ENCODE results near the gene RAD21L1.

The RAD21L1 gene

DNA sequence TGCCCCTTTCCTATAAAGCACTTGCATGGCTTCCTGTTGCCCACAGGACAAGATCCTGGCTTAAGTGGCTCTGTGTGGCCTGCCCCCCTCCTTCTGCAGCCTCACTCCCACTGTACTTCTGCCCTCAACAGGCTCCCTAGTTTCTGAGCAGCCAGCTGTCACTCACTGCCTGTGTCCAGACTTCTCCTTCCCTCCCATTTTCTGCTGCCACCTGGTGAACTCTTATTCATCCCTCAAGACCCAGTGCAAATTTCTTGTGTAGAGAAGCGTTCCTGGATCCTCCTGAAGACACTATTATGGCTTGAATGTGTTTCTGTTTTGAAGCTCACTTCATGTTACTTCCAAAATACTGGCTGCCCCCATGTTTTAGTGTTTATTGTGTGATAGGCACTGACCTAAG is 66.8 kb downstream of the RAD21L1 start:
- DNase-seq (ENCODE audit: insufficient read length), result no peak
- TF ChIP-seq POLR2A (IDR thresholded peaks at IDR 0.05; ENCODE audit: low read depth, low read length), result no peak
- no peak for TF ChIP-seq POLR2AphosphoS5 (IDR thresholded peaks at IDR 0.05; ENCODE audit: low read depth, low read length)
- no peak for TF ChIP-seq TAF1 (IDR thresholded peaks at IDR 0.05; ENCODE audit: borderline replicate concordance, low read depth, low read length)
- FAIRE-seq, result no peak

DNA sequence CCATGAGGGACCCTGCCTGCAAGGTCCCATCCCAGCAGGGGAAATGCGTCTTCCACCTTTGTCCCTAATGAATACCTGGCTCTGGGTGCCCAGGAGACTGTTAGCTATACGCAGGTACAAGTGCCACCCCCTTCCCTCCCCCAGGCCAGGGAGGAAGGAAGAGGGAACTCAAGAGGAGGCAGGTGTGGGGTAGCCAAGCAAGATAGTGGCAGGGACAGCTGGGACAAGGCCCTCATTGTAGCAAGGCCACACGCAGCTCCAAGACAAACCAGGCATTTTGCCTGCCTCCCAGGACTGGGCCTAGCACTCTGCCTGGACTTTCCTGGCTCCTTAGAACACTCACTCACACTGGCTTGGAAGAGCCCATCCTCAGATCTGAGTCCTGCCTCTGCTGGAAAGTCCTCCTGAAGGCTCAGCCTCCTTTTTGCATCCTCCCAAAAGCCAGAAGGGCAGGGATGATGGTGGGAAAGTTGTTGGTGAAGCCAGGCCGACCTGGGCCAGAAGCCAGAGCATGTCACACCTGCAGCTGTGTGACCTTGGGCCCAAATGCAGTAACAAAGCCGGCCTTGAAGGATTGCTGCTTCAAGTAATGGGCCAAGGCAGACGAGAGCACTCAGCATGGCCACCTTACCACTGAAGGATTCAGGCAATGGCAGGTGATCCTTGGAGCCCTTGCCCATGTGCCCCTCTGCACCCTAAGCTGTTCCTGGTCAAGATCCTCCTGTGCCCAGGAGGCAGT is 68.0 kb downstream of the RAD21L1 start:
- FAIRE-seq (no peak), DNase-seq (ENCODE audit: insufficient read length) (no peak)
- TF ChIP-seq POLR2AphosphoS5 (IDR thresholded peaks at IDR 0.05; ENCODE audit: low read depth, low read length) (no peak), POLR2A (IDR thresholded peaks at IDR 0.05; ENCODE audit: low read depth, low read length) (no peak), TAF1 (IDR thresholded peaks at IDR 0.05; ENCODE audit: borderline replicate concordance, low read depth, low read length) (no peak)

DNA sequence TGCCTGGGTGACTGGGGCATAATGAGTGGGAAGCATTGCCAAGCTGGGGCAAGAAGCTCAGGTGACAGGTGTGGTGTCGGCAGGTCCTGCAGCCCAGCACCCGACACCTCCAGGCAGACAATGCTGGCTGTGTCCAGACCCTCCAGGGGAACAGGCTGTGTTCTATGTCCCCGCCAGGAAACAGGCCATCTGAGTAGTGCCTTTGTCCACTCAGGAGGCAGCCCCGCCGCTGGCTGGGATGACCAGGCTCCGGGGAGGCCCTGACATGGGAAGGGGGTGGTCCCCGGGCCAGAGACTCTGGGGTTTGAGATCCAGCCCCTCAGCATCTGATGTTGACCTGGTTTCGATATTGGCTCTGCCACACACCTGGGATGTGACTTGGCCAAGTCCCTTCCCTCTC is 68.7 kb downstream of the RAD21L1 start:
- FAIRE-seq (no peak), DNase-seq (ENCODE audit: insufficient read length) (no peak)
- TF ChIP-seq POLR2AphosphoS5 (IDR thresholded peaks at IDR 0.05; ENCODE audit: low read depth, low read length) (no peak), POLR2A (IDR thresholded peaks at IDR 0.05; ENCODE audit: low read depth, low read length) (no peak), TAF1 (IDR thresholded peaks at IDR 0.05; ENCODE audit: borderline replicate concordance, low read depth, low read length) (no peak)

DNA sequence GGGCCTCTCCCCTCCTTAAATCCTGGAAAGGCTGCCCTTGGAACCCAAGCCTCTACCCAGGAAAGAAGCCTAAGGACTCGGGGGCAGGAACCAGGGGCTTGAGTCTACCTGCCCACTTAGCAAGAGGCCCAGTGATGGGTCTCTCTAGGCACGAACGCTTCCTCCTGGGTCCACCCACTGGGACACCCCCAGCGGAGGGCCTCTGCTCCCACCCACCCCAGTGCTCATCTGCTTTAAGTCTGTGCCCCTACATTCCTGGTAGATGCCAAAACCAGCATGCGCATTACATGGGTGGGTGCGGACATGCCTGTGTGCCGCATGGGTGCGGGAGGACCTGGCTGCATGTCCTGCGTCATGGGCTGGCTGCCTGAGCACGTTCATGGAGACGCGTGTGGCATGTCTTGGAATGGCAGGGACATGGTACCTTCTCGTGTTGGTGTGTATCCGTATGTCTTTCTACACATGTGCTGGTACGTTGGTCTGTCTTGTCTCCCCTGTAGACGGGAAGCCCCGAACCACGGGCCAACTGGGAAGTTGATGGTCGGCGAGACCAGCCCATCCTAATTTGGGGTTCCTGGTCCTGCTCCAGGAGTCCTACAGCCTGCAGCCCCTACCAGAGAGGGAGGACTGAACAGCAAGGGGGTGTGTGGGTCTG is 69.6 kb downstream of the RAD21L1 start:
- TF ChIP-seq POLR2A (IDR thresholded peaks at IDR 0.05; ENCODE audit: low read depth, low read length), result no peak
- no peak for TF ChIP-seq TAF1 (IDR thresholded peaks at IDR 0.05; ENCODE audit: borderline replicate concordance, low read depth, low read length)
- TF ChIP-seq POLR2AphosphoS5 (IDR thresholded peaks at IDR 0.05; ENCODE audit: low read depth, low read length), result no peak
- FAIRE-seq, result no peak
- DNase-seq (ENCODE audit: insufficient read length), result no peak

DNA sequence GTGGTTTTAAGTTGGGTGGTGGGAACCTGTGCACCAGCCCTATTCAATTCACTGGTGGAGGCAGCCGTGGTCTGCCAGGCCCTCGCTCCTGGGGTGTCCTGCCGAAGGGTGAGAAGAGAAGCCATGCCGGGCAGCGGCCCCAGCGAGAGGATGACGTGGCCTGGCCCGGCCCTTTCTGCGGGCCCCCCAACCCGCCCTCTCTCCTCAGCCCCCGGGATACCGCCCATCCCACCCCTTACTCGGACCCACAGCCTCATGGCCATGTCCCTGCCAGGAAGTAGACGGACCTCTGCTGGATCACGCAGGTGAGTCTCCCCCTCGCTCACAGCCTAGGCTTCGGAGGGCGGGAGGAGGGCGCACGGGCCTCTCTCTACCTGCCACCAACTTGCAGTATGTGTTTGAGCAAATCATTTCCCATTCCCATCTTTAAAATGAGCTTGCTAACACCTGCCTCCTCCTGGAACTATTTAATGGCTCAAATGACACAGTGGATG is 70.3 kb downstream of the RAD21L1 start:
- FAIRE-seq, result no peak
- TF ChIP-seq POLR2A (IDR thresholded peaks at IDR 0.05; ENCODE audit: low read depth, low read length), result no peak
- no peak for TF ChIP-seq TAF1 (IDR thresholded peaks at IDR 0.05; ENCODE audit: borderline replicate concordance, low read depth, low read length)
- no peak for TF ChIP-seq POLR2AphosphoS5 (IDR thresholded peaks at IDR 0.05; ENCODE audit: low read depth, low read length)
- DNase-seq (ENCODE audit: insufficient read length), result no peak

DNA sequence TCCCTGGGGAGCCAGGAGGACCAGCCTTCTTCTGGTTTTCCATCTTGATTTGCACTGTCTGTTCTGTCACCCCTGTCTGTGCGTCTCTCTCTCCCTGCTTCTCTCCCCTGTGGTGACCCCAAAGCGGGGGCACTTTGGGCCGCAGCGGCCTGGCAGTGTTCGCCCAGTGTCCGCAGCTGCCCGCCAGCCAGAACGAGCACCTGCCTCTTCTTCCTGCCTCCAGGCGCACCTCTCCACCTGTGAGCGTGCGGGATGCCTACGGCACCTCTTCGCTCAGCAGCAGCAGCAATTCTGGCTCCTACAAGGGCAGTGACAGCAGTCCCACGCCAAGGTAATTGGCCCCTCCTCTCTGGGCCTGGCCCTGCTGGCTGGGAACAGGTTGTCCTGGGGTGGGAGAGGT is 71.1 kb downstream of the RAD21L1 start:
- no peak for TF ChIP-seq TAF1 (IDR thresholded peaks at IDR 0.05; ENCODE audit: borderline replicate concordance, low read depth, low read length)
- TF ChIP-seq POLR2A (IDR thresholded peaks at IDR 0.05; ENCODE audit: low read depth, low read length), result no peak
- no peak for TF ChIP-seq POLR2AphosphoS5 (IDR thresholded peaks at IDR 0.05; ENCODE audit: low read depth, low read length)
- DNase-seq (ENCODE audit: insufficient read length) (no peak), FAIRE-seq (no peak)

DNA sequence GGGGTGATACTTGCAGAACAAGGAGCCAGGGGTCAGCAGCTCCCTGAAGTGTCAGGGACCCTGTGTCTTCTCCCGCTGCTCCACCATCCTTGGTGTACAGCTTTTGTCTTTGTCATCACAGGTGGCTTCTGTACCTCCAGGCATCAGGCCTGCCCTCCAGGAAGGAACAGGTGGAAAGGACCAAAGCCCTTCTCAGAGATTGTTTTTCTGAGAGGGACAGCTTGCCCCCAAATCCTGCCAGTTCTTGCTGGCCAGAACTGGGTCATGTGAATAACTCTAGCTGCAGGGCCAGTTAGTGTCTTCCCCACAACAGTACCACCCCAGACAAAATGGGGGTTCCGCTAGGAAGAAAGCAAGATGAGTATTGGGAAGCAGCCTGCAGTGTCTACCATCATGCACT is 71.6 kb downstream of the RAD21L1 start:
- DNase-seq (ENCODE audit: insufficient read length), result no peak
- FAIRE-seq, result no peak
- TF ChIP-seq TAF1 (IDR thresholded peaks at IDR 0.05; ENCODE audit: borderline replicate concordance, low read depth, low read length) (no peak), POLR2AphosphoS5 (IDR thresholded peaks at IDR 0.05; ENCODE audit: low read depth, low read length) (no peak), POLR2A (IDR thresholded peaks at IDR 0.05; ENCODE audit: low read depth, low read length) (no peak)

DNA sequence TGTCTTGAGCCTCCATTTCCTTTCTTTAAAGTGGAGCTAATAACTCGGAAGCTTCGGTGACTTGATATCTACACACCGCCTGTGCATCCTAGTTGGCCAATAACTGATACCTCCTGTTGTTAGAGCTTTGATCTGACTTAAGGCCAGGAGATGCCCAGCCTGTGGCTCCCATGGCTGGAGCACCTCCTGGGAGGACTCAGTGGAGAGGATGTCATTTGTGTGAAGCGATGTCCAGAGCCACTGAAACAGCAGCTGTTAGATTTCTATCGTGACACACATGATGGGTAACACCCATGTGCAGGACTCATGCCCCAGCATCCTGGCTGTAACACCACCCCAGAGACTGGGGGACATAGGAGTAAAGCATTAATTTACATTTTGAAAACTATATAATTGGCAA is 72.3 kb downstream of the RAD21L1 start:
- DNase-seq (ENCODE audit: insufficient read length), result no peak
- FAIRE-seq, result no peak

DNA sequence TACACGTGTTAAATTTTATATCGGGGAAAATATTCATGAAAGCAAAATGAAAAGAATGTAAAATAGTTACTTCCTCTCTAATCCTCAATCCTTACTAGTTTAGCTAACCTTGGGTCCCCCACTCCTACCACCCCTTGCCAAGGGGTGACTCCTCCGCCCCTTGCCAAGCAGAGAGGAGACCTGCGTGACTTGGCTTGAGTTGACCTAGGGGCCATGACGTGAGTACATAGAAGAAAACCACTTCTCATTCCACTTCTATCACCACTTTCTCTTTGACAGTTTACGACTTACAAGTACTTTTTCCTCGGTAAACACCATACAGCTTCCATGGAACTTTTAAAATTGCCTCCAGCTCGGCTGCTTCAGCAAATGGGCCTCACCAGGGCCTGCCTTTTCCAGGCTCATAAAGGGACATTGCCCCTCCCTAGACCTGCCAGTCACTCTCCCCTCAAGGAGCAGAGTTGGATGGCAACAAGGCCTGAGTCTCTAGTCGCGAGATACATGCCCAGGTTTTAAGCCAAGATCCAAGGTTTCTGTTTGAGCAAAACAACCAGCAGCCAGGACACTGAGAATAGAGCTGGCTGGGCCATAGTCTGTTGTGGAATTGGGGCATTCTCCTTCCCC is 73.2 kb downstream of the RAD21L1 start:
- FAIRE-seq (no peak), DNase-seq (ENCODE audit: insufficient read length) (no peak)
- TF ChIP-seq TAF1 (IDR thresholded peaks at IDR 0.05; ENCODE audit: borderline replicate concordance, low read depth, low read length) (no peak), POLR2AphosphoS5 (IDR thresholded peaks at IDR 0.05; ENCODE audit: low read depth, low read length) (no peak), POLR2A (IDR thresholded peaks at IDR 0.05; ENCODE audit: low read depth, low read length) (no peak)

More for the DNA sequence above, 72.3 kb downstream of the RAD21L1 start:
- no peak for TF ChIP-seq POLR2A (IDR thresholded peaks at IDR 0.05; ENCODE audit: low read depth, low read length)
- no peak for TF ChIP-seq POLR2AphosphoS5 (IDR thresholded peaks at IDR 0.05; ENCODE audit: low read depth, low read length)
- TF ChIP-seq TAF1 (IDR thresholded peaks at IDR 0.05; ENCODE audit: borderline replicate concordance, low read depth, low read length), result no peak

DNA sequence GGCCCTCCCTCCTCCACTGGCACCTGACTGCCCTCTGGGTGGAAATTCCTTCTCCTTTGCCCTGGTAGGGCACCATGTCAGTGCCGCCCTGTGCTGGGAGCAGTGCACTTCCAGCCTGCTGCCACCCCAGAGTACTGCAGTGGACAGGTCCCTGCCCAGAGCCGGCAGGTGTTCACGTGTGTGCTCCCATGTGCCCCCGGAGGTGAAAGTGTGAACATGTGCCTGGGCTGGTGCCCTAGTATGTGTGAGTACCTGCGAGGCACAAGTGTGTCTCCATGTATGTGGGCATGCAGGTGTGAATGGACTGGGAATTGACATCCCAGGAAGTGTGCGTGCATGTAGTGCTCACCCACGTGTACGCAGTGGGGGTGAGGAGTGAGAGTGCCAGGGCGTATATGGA is 73.7 kb downstream of the RAD21L1 start:
- FAIRE-seq, result no peak
- TF ChIP-seq TAF1 (IDR thresholded peaks at IDR 0.05; ENCODE audit: borderline replicate concordance, low read depth, low read length) (no peak), POLR2AphosphoS5 (IDR thresholded peaks at IDR 0.05; ENCODE audit: low read depth, low read length) (no peak), POLR2A (IDR thresholded peaks at IDR 0.05; ENCODE audit: low read depth, low read length) (no peak)
- DNase-seq (ENCODE audit: insufficient read length), result no peak

DNA sequence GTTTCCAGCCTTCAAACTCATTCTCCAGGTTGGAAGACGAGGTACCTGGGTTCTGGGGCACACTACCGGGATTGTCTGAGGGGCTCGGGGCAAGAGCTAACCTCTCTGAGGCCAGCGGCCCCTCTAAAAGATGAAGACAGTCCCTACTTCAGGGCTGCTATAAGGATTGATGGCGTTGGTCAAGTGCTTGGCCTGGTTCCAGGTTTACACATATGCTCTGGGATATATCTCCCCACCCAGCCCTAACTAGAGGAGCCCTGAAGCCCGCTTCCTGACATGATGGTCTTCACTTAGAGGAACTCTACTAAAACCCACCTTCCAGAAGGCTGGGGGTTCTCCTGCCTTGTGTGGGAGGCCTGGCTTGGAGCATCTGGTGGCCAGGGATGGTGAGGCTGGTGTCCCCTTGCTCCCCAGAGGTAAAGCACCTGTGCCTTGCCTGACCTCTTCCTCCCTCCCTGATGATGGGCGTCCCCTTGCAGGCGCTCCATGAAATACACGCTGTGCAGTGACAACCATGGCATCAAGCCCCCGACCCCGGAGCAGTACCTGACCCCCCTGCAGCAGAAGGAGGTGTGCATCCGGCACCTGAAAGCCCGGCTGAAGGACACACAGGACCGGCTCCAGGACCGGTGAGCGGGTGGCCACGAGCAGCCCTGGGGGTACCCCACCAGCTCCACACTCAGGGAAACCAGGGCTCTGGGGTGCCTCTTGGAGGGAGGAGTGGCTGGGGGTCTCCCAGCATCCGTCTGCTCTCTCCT is 74.4 kb downstream of the RAD21L1 start:
- no peak for TF ChIP-seq POLR2A (IDR thresholded peaks at IDR 0.05; ENCODE audit: low read depth, low read length)
- DNase-seq (ENCODE audit: insufficient read length), result no peak
- no peak for FAIRE-seq
